Body of pancreas (tissue), 4 donors: Measurements from ENCODE around the gene TMEM238L. TPM values are rescaled to one million over a fixed set of nuclear protein-coding genes. Genes with fewer than 3 reads are reported as not detected.

Experiments used
- ATAC-seq: fragments of 150-250 bp; one replicate; pipeline ENCODE4 v1.9.1; 2016
- DNase-seq, 4 donors: peaks; one replicate each; pipeline ENCODE4 v3.0.0-alpha.2; 2019
- H3K27ac ChIP-seq, 4 donors: fragments of 200-600 bp; sonication (generic); 1 replicate in 3 of 4; 2 replicates in 1 of 4; pipeline versions ENCODE4 v1.5.1 to v1.6.1; 2016 to 2019; ENCODE audit warnings: mild to moderate bottlenecking in 1 of 4, mixed read lengths in 1 of 4, moderate library complexity in 1 of 4
- H3K27me3 ChIP-seq, 2 donors: fragments of 200-600 bp; sonication (generic); one replicate each; pipeline ENCODE4 v1.6.0; 2016; ENCODE audit warnings: mild to moderate bottlenecking in 1 of 2
- H3K36me3 ChIP-seq, 2 donors: fragments of 200-600 bp; sonication (generic); replicated peaks in 1 of 2; 2 replicates each; pipeline ENCODE4 v1.5.1; 2016; ENCODE audit warnings: low read depth in 2 of 2; ENCODE audit not compliant: insufficient read depth in 1 of 2
- H3K4me1 ChIP-seq: fragments of 200-600 bp; sonication (generic); one replicate; pipeline ENCODE4 v1.6.0; 2016
- H3K4me3 ChIP-seq, 2 donors: fragments of 200-600 bp; sonication (generic); 1 replicate in 1 of 2; 2 replicates in 1 of 2; pipeline ENCODE4 v1.5.1; 2016 to 2019
- H3K9me3 ChIP-seq, 3 donors: fragments of 200-600 bp; sonication (generic); 1 replicate in 2 of 3; 2 replicates in 1 of 3; pipeline ENCODE4 v1.5.1; 2016
- POLR2A ChIP-seq, 3 donors: fragments of 450-650 bp; IDR thresholded peaks; one replicate each; pipeline ENCODE4 v1.6.1; 2016; ENCODE audit warnings: antibody characterized with exemption in 3 of 3, mild to moderate bottlenecking in 2 of 3
- WGBS, 2 donors: methylation state at CpG; one replicate each; pipeline ENCODE4 v1.1.5; 2017; 5-methylcytosine and 5-hydroxymethylcytosine counted together
- intact Hi-C: fragments of 100-400 bp; cut with DNase I; formaldehyde crosslinking; loops from one replicate; pipeline ENCODE4 v1.15.1; 2023
- total RNA-seq, 2 donors: library from RNA; depleted of rRNA; stranded (reverse); fragments of >200 nt; gene quantifications; one replicate each; pipeline ENCODE4 v1.1.0, GENCODE V29; 2016
- TF ChIP-seq, protein P1 (sequence below), 7 experiments: fragments of 450-650 bp in 4 of 7; fragments of 200-600 bp in 3 of 7; sonication (generic) in 3 of 7; IDR thresholded peaks; one replicate each; pipeline ENCODE4 v1.5.1; 2016 to 2019; ENCODE audit warnings: antibody characterized with exemption in 7 of 7

TMEM238L gene
- total RNA-seq, 2 donors from 2014 or later = not detected

GRCh38 chr17:10797476-10798328, 6.2 kb downstream of the TMEM238L start:
- Histone ChIP-seq H3K36me3 (no peaks in the 10 kb centered on the region), H3K4me3 (no peak overlapping the region), H3K4me1 (peaks cover 29% of the 10 kb centered on the region), H3K9me3 (no peaks in the 10 kb centered on the region), H3K27me3 (no peaks in the 10 kb centered on the region), H3K27ac (peak overlapping the region; percentile 33 to 71 (median 58))
- intact Hi-C loops = no loop called here
- ATAC-seq = peak; percentile 47
- WGBS, 2 donors = 42 to 49% methylated on average over 11 of the region's 11 CpGs
- TF ChIP-seq, protein P1, sequence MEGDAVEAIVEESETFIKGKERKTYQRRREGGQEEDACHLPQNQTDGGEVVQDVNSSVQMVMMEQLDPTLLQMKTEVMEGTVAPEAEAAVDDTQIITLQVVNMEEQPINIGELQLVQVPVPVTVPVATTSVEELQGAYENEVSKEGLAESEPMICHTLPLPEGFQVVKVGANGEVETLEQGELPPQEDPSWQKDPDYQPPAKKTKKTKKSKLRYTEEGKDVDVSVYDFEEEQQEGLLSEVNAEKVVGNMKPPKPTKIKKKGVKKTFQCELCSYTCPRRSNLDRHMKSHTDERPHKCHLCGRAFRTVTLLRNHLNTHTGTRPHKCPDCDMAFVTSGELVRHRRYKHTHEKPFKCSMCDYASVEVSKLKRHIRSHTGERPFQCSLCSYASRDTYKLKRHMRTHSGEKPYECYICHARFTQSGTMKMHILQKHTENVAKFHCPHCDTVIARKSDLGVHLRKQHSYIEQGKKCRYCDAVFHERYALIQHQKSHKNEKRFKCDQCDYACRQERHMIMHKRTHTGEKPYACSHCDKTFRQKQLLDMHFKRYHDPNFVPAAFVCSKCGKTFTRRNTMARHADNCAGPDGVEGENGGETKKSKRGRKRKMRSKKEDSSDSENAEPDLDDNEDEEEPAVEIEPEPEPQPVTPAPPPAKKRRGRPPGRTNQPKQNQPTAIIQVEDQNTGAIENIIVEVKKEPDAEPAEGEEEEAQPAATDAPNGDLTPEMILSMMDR (IDR thresholded peaks at IDR 0.05) = no peak
- TF ChIP-seq POLR2A (IDR thresholded peaks at IDR 0.05) = no peak
- no peak for DNase-seq

GRCh38 chr17:10793816-10794215, 10.1 kb downstream of the TMEM238L start:
- DNase-seq (no peak), ATAC-seq (no peak)
- no peaks in the 10 kb centered on the region for H3K36me3 ChIP-seq
- H3K27ac ChIP-seq = no peak overlapping the region
- intact Hi-C loops = no loop called here
- TF ChIP-seq POLR2A (IDR thresholded peaks at IDR 0.05) = no peak
- TF ChIP-seq, protein P1 (IDR thresholded peaks at IDR 0.05) = no peak
- no peak overlapping the region for H3K4me3 ChIP-seq
- no peaks in the 10 kb centered on the region for H3K9me3 ChIP-seq
- H3K4me1 ChIP-seq = peaks cover 31% of the 10 kb centered on the region
- no peaks in the 10 kb centered on the region for H3K27me3 ChIP-seq
- 64% methylated on average over 4 of the region's 4 CpGs for WGBS, 2 donors

- no peaks in the 10 kb centered on the region for H3K27me3 ChIP-seq
- no peak overlapping the region for H3K4me3 ChIP-seq
- peaks cover 25% of the 10 kb centered on the region for H3K4me1 ChIP-seq
- DNase-seq (no peak), ATAC-seq (no peak)
- WGBS, 2 donors = 85 to 98% methylated on average over 7 of the region's 7 CpGs
- no peaks in the 10 kb centered on the region for H3K36me3 ChIP-seq
- TF ChIP-seq, protein P1 (IDR thresholded peaks at IDR 0.05) = no peak
- TF ChIP-seq POLR2A (IDR thresholded peaks at IDR 0.05) = no peak
- no peak overlapping the region for H3K27ac ChIP-seq
- intact Hi-C loops = no loop called here
- no peaks in the 10 kb centered on the region for H3K9me3 ChIP-seq
Observed at GRCh38 chr17:10793256-10793655, 10.6 kb downstream of the TMEM238L start.

- ATAC-seq (no peak), DNase-seq (no peak)
- Histone ChIP-seq H3K36me3 (no peaks in the 10 kb centered on the region), H3K4me1 (peaks cover 16% of the 10 kb centered on the region), H3K27ac (no peak overlapping the region), H3K4me3 (no peak overlapping the region), H3K9me3 (no peaks in the 10 kb centered on the region), H3K27me3 (no peaks in the 10 kb centered on the region)
- intact Hi-C loops = no loop called here
- no peak for TF ChIP-seq POLR2A (IDR thresholded peaks at IDR 0.05)
- TF ChIP-seq, protein P1 (IDR thresholded peaks at IDR 0.05) = no peak
- 77% methylated on average over 8 of the region's 8 CpGs; no CpG with 5 or more reads in 1 of the 2 donors for WGBS, 2 donors
Observed at GRCh38 chr17:10792151-10792550, 11.7 kb downstream of the TMEM238L start.
